OCI-LY7 (cell line): ENCODE measurements around the gene DNAJB12.

ENCODE experiments used
- EZH2phosphoT487 ChIP-seq: fragments of 200-600 bp; sonication (generic); IDR thresholded peaks from 2 replicates; pipeline ENCODE4 v1.6.1; 2018; ENCODE audit warnings: low read depth, borderline replicate concordance, mild to moderate bottlenecking, mixed run types, antibody characterized with exemption, low read length, moderate library complexity, mixed read lengths
- TF ChIP-seq, protein P1 (sequence below): fragments of 200-600 bp; sonication (generic); conservative IDR thresholded peaks from 2 replicates; pipeline ENCODE4 v1.5.1; 2014; ENCODE audit warnings: mild to moderate bottlenecking, antibody characterized with exemption, low read length, moderate library complexity, mixed read lengths

DNA sequence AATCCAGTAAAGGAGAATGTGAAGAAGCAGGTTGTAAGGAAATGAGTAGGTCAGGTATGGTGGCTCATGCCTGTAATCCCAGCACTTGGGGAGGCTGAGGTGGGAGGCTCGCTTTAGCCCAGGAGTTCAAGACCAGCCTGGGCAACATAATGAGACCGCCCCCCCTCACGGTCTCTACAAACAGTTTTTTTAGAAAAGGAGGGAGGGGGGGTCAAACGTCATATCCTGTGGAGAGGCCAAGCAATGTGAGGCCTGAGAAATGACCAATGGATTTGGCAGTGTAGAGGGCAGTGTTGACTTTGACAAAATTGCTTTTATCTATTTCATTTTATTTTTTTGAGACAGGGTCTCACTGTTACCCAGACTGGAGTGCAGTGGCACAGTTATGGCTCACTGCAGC lies 2.3 kb upstream of the DNAJB12 start:
- TF ChIP-seq, protein P1, sequence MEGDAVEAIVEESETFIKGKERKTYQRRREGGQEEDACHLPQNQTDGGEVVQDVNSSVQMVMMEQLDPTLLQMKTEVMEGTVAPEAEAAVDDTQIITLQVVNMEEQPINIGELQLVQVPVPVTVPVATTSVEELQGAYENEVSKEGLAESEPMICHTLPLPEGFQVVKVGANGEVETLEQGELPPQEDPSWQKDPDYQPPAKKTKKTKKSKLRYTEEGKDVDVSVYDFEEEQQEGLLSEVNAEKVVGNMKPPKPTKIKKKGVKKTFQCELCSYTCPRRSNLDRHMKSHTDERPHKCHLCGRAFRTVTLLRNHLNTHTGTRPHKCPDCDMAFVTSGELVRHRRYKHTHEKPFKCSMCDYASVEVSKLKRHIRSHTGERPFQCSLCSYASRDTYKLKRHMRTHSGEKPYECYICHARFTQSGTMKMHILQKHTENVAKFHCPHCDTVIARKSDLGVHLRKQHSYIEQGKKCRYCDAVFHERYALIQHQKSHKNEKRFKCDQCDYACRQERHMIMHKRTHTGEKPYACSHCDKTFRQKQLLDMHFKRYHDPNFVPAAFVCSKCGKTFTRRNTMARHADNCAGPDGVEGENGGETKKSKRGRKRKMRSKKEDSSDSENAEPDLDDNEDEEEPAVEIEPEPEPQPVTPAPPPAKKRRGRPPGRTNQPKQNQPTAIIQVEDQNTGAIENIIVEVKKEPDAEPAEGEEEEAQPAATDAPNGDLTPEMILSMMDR = no peak
- no peak for TF ChIP-seq EZH2phosphoT487
